NCI-H345 treated with DMSO at 0.1 percent for 48 hours (cell line): Measurements from ENCODE around the gene CADM1.

ENCODE experiments used
- DNase-seq: peaks from one replicate; lab custom pipeline; 2025; ENCODE audit not compliant: unreplicated experiment; lab: John Stamatoyannopoulos, UW

Gene CADM1

DNA sequence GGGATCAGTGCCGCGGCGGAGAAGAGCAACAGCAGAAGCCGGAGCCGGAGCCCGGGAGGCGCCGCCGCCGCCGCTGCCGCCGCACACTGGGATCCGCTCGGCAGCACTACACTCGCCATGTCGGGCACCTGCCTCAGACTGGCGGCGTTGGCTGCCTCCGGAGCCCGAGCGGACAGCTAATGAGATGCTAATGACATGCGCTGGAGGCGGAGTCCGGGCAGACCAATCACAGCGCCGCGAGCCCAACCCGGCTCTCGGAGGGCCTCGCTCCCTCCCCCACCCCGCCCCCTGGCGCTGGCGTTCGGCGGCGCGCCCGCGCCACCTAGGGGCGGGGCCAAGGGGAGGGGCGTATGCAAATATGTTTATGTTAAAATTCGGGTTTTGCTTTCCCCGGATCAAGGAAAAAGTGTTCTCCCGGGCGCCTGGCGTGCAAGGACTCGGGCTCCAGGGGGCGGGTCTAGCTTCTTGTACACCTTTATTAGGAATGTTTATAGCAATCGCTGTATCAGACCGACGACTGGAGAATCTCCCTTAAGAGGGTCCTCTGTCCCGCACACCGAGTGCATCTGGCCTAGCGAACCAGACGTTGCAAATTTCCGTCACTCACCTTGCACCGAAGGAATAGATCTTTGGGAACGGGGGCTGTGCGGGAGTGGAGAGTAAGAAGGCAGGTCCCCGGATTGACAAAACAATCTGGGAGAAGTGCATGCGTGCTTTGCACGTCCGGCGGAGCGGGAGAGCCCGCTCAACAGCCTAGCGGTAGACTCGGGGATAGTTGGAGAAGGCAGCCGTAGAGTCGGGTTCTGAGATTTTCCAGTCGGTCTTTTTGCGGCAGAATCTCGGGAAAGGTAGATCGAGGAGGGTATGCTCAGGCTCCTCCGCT lies at the start of gene CADM1:
Gene CADM1, minus strand, starts transcription at position 140 of the 883 bp plus-strand sequence.
- DNase-seq: peak; percentile 96

DNA sequence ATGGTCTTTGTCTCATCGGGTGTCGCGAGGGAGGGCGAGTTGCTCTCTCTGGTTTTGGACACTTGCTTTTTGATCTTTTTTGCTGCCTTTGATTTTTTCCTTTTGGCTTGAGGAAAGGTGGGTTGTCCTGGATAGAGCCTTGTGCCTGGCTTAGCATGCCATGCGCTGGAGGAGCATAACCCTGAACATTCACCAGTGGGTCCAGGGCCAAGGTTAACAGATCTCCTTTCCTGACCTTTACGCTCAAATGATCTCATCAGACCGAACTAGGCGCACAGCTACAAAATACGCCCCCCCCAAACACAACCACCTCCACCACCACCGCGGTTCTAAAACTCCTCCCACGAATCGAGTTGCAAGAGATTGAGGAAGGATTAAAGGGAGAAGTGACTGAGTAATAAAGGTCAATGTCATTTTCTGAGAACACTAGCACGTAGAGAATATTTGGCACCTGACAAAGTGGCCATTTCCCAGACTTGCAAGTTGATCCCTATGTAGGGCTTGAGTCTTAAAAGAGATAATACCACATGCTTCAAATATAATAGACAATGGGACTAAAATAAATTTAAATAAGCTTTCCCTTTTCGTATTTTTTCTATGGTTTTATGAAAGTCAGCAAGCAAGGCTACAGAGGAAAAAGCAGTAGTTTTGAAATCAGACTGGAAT lies 48.7 kb upstream of the CADM1 start:
- no peak for DNase-seq

DNA sequence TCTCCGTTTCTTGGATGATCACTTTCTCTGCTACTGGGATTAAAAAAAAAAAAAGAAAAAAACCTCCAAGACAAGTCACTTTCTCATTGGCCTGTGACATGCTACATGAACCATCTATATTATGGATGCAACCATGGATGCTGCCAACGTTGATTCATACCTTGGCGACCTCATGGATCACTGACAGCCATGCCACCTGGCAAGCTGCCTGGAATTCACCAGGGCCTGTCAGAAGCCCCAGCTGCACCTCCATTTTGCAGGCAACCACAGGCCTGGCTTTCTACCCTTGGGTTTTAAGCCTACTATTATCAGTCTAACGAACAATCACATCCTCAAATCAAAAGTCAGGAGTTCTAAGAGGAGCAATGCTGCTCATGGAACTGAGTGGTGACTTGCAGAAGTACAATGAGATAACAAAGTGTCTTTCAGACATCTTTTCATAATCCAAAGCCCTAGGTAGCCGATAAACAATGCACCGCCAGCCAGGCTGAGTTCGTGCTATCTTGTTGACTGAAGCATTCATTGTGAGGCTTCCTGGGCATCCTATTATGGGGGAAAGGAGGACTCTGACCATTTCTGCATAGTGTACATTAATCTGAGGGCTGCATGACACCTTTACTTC lies 48.0 kb upstream of the CADM1 start:
- no peak for DNase-seq

DNA sequence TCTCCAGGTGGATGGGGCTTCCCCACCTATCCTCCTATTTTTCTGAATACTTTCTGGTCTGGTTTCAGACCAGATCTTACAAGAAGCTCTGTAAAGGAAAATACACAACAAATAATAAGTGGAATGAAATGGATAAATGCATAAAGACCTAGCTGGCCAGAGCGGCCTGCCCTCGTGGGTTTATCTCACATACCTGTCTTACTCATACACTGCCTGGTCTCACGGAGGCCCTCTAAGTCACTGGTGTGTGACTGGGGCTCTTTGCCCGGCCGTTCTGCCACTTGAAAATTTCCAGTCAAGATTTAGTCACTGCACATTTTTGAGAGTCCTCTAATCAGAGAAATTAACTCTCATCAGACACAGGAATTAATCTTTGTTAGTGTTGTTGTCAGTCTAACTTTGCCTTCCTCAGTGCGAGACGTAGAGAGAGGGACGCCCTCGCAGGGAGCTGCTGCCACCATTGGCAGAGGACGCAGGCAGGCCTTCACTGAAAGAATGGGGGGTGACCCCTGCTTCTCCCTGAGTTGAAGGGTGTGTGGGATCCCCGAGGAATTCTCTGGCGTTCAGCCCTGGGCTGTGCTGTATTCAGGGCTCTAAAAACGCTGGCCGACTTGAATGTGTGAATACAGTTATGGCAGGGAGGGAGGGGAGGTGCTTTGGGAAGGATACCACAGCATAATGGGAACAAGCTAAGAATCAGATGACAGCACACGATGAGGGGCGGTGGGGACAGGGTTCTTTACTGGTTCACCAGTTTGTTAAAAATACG lies 46.3 kb upstream of the CADM1 start:
- DNase-seq: no peak

DNA sequence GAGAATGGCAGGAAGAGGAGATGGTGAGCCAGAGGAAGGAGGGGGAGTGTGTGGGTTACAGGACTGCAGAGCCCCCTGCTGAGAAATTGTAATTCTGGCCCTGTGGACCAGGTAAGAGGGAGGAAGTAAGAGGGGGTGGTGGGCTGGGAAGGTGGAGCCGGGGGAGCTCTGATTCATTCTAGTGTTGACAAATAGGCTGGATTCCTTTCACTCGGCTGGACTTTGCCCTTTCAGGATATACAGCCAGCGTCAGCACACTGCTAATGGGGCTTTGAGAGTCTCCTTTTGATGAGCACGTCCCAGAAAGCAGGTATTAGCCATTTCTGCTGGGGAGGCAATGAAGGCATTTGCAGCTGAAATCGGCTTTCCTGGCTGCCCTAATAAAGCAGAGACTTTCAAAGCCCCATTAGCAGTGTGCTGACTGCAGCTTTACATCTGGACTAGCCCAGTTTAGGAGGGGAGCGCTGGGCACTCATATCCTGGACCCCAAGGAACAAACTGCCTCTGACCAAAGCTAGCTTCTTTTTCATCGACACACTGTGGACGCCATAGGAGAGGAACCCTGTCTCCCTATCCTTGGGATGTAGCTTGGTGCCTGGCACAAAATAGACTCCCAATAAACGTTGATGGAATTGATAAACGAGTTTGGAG lies 44.8 kb upstream of the CADM1 start:
- no peak for DNase-seq

DNA sequence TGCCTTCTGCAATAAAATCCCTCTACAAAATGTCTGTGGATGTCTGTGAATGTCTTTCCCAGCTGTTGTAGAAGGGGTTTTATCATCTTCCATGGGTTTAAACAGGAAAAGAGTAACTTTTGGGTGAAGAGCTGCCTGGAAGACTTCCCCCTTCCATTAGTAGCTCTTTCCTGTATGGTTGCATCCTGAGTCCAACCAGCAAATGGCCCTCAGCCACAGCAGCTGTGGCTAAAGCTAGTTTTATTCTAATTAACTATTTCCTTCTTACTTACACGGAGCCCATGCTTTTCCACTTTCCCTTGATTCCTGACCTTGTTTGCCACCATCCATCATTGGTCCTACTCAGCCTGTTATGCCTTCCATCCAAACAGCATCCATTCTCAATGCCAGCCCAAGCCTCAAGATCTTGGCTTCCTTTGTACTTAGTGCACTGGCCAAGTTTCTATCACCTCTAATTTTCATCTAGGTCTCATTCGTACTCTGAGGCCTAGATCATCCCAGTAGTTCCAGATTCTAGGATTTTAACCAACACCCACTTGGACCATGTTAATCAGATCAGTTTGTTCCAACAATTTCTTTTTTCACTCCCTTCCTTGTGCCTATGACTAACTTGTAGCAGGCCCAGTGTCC lies 41.5 kb upstream of the CADM1 start:
- DNase-seq: no peak

DNA sequence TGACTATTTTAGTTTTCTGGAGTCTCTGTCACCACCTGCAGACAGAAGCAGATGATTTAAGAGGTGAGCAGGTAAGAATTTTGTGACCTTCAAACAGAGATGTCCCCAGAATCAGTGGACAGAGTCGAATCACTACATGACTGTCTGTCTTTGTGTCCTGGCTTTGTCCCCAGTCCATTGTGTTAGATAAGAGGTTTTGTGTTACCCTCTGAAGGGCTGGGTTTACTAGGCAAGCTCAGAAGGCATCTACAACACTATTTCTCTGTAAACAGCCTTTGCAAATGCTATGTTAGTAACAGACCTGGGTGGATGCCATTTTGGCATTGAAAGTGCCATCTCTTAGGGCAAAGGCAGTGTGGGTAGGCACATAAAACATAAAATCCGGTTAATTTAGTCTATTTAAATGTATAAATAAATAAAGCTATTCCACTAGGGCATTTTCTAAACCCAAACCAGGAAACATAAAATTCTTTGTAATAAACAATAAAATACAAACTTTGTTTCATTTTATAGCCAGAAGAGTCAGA lies 40.3 kb upstream of the CADM1 start:
- DNase-seq: no peak

DNA sequence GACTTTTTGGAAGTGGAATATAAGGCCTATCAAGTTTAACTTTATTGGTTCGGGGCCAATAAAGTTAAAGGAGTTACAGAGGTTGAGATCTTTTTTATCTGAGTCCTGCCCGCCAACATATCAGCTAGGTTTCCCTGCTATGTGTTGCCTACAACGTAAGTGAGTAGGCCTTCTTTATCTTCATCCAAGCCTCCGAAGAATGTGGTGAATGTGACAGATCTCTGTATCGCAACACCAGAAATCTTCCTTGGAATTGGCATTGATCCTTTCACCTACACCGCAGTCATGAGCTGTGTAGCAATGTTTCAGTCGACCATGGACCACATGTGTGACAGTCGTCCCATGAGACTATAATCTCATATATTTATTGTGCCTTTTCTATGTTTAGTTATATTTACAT lies 37.3 kb upstream of the CADM1 start:
- no peak for DNase-seq

DNA sequence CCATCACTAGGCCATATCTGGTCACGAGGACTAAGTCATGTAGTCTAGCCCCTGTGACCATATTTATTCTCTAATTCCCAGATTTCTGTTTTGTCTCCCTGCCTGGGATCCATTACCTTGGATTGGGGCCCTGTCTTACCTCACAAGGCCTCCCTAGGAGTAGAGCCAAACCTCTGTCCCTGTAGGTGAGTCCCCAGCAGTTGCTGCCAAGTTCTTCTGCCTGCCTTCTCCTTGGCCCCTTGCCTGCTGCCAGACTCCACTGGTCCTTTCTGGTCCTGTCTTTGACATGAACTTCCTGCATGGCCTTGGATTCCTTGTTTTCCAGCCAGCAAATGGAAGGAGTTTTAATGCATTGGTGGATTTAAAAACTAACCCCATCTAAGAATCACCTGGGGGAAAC lies 35.6 kb upstream of the CADM1 start:
- DNase-seq: no peak

DNA sequence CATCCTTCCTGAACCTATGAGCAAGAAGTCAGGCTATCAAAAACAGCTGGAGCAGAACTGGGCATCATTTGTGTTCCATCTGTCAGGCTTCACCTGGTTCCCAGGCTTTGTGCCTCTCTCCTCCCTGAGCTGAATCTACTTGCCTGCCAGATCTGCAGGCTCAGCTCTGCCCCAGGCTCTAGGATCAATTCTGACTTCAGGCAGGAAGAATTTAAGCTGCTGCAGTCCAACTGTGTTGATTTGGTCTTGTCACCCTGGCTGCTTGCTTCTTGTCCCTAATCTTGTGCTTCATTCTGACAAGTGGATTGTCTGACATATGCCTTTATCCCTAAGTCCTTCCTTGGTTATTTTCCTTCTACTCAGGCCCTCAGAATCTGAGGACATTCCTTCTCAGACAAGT lies 31.6 kb upstream of the CADM1 start:
- DNase-seq: no peak

DNA sequence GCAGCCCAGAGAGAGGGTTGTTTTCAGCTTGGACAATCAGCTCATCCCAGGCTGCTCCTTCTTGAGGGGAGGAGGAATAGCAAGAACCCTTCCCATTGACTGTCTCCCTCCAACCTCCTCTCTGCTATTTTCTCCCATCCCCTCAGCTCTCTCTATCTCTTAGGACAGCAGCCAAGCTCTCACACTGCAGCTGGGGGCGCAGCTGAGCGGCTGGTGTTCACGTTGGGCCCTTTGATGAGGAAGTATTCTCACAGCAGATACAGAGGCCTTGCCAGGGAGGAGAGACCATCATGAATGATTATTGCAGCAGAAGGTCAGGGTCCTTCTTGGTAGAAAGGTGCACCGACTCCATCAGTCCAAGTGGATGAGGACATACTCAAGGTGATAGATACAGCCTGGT lies 26.5 kb upstream of the CADM1 start:
- no peak for DNase-seq

DNA sequence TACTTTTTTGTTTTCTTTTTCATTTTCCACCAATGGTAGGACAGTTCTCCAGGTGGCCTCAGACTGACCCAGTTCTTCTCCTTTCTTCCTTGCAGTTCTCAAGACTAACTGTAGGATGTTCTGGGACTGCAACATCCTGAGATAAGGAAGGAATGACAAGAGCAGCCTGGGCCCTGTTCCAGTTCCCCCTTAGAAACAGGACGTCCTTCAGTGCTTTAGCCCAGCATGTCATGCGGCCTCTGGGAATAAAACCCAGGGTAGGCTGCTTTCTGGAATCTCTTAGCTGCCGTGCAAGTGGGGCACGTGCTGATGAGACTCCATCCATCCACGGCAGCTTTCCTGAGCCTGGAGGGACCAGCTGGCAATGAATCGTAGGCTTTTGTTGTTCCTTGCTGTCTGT lies 24.0 kb upstream of the CADM1 start:
- DNase-seq: no peak

DNA sequence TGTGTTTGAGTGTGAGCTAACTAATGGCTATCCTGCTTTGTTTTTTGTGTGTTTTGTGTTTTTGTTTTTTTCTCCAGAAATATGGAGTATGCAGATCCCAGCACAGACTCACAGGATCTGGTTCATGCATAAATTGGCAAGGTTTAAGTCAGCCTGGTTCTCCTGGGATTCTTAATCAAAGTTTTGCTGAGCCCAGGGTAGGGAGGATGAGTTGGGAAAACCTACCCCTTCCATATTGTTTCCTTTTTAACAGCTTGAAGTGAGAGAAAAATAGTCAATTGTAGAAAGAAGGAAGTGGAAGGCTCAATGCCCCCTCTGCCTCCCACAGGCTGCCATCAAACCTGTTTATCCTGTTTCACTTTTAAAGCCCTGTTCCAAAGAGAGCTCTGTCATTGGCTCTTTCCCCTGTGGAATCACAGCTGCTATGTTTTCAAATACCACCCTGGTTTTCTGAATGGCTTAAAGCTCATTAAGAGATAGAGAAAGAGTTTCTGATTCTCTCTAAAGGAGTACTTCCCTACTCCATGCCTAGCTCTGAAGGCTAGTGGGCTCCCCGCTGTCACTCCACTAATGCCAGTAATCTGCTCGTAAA lies 23.4 kb upstream of the CADM1 start:
- peak; percentile 22 for DNase-seq

DNA sequence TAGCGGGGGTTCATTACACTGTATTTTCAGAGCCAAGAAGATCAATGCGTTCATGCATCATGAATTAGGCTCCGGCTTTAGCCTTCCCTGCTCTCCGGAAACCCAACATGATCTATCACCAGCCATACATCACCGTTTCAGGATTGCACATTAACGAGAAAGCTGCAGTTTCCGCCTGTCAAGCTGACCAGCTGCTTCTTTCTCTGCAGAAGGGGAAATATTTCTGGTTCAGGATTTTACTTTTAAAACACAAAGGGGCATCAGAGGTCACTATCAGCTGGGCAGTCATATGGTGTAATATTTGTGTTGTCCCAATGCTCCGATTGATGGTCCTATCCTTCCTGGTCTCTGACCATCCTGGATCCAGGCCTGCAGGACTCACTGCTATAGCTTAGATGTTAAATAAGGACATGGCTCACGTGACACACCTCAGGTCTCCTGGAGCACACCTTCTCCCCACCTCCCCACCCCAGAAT lies 21.4 kb upstream of the CADM1 start:
- DNase-seq: no peak

DNA sequence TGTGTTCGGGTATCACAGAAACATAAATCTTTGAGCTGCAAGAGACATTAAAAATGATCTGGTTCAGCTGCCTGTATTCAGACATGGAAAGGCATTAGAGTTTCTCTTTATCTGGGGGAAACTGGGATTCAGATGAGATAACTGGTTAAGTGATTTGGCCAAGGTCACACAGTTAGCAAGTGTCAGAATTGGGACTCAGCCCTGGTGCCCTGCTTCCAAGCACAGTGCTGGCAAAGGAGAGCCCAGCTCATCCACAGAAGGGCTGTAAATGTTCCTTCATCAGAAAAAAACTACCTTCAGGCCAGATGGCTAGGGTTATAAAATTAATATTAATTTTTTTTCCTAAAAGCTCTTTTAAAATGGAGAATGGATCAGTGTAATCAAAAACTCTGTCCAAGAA lies 20.4 kb upstream of the CADM1 start:
- no peak for DNase-seq

DNA sequence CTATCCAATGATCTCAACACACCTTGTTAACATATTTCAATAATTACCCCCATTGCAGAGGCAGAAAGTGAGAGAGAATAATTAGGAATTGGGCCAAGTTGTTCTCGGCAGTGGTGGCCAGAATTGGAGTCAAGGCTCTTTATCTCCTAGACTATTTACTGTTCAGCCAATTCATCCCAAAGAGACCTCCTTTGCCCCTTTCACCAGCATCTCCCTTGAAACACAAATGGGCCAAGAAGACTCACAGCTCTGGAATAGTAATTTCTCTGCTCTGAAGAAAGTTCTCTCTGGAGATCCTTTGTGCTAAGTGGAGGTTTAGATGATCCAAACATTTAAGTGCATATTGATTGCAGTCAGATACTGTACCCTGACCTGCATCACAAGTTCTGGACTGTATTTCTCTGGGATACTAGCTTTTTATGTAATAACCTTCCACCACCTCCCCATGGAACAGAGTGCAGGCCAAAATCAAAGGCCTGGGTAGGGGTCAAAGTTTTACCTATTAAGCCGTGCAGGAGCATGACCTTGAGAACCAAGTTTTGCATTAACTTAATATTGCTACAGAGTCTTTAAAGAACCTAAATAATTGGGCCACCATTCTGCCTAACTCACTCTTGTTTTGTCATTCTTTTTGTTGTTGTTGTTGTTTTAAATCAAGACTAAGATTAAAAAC lies 19.6 kb upstream of the CADM1 start:
- DNase-seq: no peak

DNA sequence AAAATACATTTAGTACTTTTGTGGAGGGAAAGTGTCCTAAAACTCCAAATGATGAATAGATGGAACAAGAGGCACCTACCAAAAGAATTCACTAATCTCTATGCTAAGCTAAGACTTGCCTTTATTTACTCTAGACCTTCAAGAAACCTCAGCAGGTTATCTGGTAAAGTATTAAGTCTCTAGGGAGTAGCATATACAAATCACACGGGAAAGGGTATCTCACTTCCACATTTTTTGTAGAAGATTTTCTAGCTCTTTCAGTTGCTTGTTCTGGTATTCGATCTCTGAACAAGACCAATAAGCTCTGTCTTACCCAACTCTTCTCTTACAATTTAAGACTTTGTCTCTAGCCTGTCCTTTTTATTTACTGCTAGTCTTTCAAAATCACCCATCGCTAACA lies 18.1 kb upstream of the CADM1 start:
- DNase-seq: no peak

DNA sequence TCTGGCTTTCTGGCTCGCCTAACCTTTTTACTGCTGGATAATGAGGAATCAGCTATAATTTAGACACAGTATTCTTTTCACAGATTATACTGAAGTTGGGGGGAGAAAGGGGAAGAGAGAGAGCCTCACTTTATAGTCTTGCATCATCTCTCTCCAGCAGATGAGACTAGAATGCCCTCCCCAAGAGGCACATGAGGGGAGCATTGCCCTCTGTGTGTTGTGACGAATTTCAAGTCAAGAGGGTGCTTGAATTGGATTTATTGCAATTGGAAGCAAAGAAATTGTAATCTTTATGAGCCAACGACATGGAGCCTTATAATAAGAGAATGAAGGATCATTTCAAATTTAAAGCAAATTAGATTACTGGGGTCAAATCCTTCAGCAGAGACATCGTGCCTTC lies 17.6 kb upstream of the CADM1 start:
- DNase-seq: no peak

DNA sequence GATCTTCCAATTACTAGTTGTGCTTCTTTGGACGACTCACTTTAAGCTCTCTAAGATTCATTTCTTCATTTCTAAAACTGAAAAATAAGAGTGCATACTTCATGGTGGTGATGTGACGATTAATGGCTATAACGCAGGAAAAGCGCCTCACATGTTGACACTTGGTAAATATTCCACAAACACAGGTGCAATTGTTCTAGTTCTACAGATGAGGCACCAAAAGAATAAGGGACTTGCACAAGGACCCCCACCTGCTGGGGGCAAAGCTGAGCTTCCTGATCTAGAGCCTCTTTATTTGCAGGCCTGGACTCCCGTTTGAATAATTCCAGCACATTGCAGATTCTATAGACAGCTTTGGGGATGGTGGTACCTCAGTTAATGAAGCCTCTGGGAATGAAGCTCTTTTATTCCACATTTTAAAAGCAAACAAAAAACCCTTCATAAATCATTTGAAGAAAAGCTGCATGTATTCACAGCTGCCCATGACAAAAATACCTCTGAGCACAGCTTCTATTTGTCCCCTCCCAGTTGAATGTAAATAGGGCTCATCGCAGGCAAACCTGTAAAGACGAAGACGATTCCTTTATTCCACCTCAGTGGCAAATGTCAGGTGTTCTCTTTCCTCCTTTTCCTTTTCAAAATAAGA lies 14.9 kb upstream of the CADM1 start:
- DNase-seq: peak; percentile 70
